Measurements from ENCODE around the gene ZNF532. TPM values are rescaled to one million over a fixed set of nuclear protein-coding genes. Genes with fewer than 3 reads are reported as not detected.

Gene ZNF532
- total and polyA plus RNA-seq, 2 donors from 2014 or later = 5.7 to 76.3 TPM

DNA sequence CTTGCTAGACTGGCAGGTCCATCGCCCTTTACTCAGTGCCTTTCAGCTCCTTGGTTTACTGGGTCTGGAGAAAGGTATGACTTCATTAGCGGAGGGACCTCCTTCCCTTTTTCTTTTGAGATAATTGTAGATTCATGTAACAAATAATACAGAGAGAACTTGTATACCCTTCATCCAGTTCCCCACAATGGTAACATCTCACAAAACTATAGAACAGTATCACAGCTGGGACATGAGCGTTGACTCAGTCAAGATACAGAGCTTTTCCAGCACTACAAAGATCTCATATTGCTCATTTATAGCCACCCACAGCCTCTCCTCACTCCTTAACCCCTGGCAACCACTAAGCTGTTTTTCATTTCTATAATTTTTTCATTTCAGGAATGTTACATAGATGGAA lies 59.8 kb downstream of the ZNF532 start:
- TF ChIP-seq, protein P1, sequence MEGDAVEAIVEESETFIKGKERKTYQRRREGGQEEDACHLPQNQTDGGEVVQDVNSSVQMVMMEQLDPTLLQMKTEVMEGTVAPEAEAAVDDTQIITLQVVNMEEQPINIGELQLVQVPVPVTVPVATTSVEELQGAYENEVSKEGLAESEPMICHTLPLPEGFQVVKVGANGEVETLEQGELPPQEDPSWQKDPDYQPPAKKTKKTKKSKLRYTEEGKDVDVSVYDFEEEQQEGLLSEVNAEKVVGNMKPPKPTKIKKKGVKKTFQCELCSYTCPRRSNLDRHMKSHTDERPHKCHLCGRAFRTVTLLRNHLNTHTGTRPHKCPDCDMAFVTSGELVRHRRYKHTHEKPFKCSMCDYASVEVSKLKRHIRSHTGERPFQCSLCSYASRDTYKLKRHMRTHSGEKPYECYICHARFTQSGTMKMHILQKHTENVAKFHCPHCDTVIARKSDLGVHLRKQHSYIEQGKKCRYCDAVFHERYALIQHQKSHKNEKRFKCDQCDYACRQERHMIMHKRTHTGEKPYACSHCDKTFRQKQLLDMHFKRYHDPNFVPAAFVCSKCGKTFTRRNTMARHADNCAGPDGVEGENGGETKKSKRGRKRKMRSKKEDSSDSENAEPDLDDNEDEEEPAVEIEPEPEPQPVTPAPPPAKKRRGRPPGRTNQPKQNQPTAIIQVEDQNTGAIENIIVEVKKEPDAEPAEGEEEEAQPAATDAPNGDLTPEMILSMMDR (IDR thresholded peaks at IDR 0.05; ENCODE audit: borderline replicate concordance, extremely low read depth, insufficient read depth) = no peak
- no peak for FAIRE-seq
- Histone ChIP-seq H3K36me3 (ENCODE audit: control insufficient read depth in 2 of 3, insufficient read depth in 3 of 3, low read length in 3 of 3) (peaks cover 0 to 2% (median 0%) of the 10 kb centered on the region in 3 donors), H3K9me3 (ENCODE audit: control insufficient read depth in 2 of 3, insufficient read depth in 1 of 3, low read length in 3 of 3) (peaks cover 0 to 6% (median 0%) of the 10 kb centered on the region in 3 donors), H3K27ac (ENCODE audit: low read depth in 2 of 2, low read length in 2 of 2) (no peak overlapping the region), H3K27me3 (ENCODE audit: control insufficient read depth, insufficient read depth, low read length) (no peaks in the 10 kb centered on the region), H3K4me3 (ENCODE audit: low read length in 3 of 3) (no peak overlapping the region), H3K9ac (ENCODE audit: low read length in 3 of 3) (no peak overlapping the region), H3K4me1 (ENCODE audit: control insufficient read depth in 2 of 3, insufficient read depth in 2 of 3, low read depth in 1 of 3, low read length in 3 of 3) (peaks cover 0 to 9% (median 7%) of the 10 kb centered on the region in 3 donors)
- DNase-seq = no peak
- intact Hi-C loops (cut with DNase I) = no loop called here

DNA sequence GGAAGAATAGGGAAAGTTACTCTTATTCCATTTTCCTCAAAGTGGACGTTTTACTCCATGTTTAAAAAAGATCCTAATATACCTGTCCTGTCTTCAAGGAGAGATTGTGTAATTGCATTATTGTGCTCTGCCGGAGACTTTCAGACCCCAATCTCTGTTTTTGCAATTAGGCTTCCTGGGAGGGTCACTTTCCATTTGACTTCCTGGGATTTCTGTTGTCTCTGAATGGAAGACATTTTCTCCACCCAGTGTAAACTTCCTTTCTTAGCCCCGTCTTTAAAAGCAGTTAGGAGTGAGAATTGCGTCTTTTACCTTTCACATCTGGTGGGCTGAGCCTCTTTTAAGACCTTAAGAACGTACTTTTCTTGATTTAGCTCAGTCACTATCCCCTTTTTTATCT lies 63.0 kb downstream of the ZNF532 start:
- Histone ChIP-seq H3K36me3 (ENCODE audit: control insufficient read depth in 2 of 3, insufficient read depth in 3 of 3, low read length in 3 of 3) (no peaks in the 10 kb centered on the region), H3K27me3 (ENCODE audit: control insufficient read depth, insufficient read depth, low read length) (no peaks in the 10 kb centered on the region), H3K4me1 (ENCODE audit: control insufficient read depth in 2 of 3, insufficient read depth in 2 of 3, low read depth in 1 of 3, low read length in 3 of 3) (peaks cover 0 to 9% (median 8%) of the 10 kb centered on the region in 3 donors), H3K9ac (ENCODE audit: low read length in 3 of 3) (no peak overlapping the region), H3K4me3 (ENCODE audit: low read length in 3 of 3) (no peak overlapping the region), H3K27ac (ENCODE audit: low read depth in 2 of 2, low read length in 2 of 2) (no peak overlapping the region), H3K9me3 (ENCODE audit: control insufficient read depth in 2 of 3, insufficient read depth in 1 of 3, low read length in 3 of 3) (peaks cover 0 to 6% (median 0%) of the 10 kb centered on the region in 3 donors)
- FAIRE-seq (no peak), DNase-seq (no peak)
- intact Hi-C loops (cut with DNase I) = no loop called here
- TF ChIP-seq, protein P1 (IDR thresholded peaks at IDR 0.05; ENCODE audit: borderline replicate concordance, extremely low read depth, insufficient read depth) = no peak

DNA sequence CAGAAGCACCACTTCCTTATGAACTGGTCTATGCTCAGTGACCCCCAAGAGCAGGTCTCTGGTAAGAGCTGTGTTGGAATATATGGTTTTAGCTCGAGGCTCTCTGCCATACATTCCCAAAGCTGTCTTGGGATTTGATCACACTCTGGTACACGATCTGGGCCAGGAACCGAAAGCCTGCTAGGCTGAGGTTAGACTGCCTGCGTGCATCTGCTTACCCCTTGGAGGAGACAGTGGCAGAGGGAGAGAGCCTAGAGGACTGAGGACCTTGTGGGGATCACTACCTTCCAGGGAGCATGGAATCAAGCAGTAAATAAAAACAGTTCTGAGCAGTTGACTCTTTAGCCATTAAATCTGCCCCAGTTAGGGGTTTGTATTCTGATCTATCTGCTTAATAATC lies 63.7 kb downstream of the ZNF532 start:
- H3K9me3 ChIP-seq (ENCODE audit: control insufficient read depth in 2 of 3, insufficient read depth in 1 of 3, low read length in 3 of 3) = peaks cover 0 to 6% (median 0%) of the 10 kb centered on the region in 3 donors
- FAIRE-seq (no peak), DNase-seq (no peak)
- H3K27ac ChIP-seq (ENCODE audit: low read depth in 2 of 2, low read length in 2 of 2) = no peak overlapping the region
- H3K9ac ChIP-seq (ENCODE audit: low read length in 3 of 3) = peak overlapping the region in 1 of 3 donors; percentile 1
- H3K4me3 ChIP-seq (ENCODE audit: low read length in 3 of 3) = no peak overlapping the region
- TF ChIP-seq, protein P1 (IDR thresholded peaks at IDR 0.05; ENCODE audit: borderline replicate concordance, extremely low read depth, insufficient read depth) = no peak
- H3K4me1 ChIP-seq (ENCODE audit: control insufficient read depth in 2 of 3, insufficient read depth in 2 of 3, low read depth in 1 of 3, low read length in 3 of 3) = peaks cover 0 to 9% (median 8%) of the 10 kb centered on the region in 3 donors
- no peaks in the 10 kb centered on the region for H3K27me3 ChIP-seq (ENCODE audit: control insufficient read depth, insufficient read depth, low read length)
- H3K36me3 ChIP-seq (ENCODE audit: control insufficient read depth in 2 of 3, insufficient read depth in 3 of 3, low read length in 3 of 3) = no peaks in the 10 kb centered on the region
- intact Hi-C loops (cut with DNase I) = no loop called here

GRCh38 chr18:58929206-58929605 lies 64.5 kb downstream of the ZNF532 start:
- Histone ChIP-seq H3K27ac (ENCODE audit: low read depth in 2 of 2, low read length in 2 of 2) (no peak overlapping the region), H3K4me3 (ENCODE audit: low read length in 3 of 3) (no peak overlapping the region), H3K4me1 (ENCODE audit: control insufficient read depth in 2 of 3, insufficient read depth in 2 of 3, low read depth in 1 of 3, low read length in 3 of 3) (peaks cover 0 to 9% (median 8%) of the 10 kb centered on the region in 3 donors), H3K9ac (ENCODE audit: low read length in 3 of 3) (no peak overlapping the region), H3K36me3 (ENCODE audit: control insufficient read depth in 2 of 3, insufficient read depth in 3 of 3, low read length in 3 of 3) (peaks cover 0 to under 1% (median 0%) of the 10 kb centered on the region in 3 donors), H3K9me3 (ENCODE audit: control insufficient read depth in 2 of 3, insufficient read depth in 1 of 3, low read length in 3 of 3) (peaks cover 0 to 4% (median 0%) of the 10 kb centered on the region in 3 donors), H3K27me3 (ENCODE audit: control insufficient read depth, insufficient read depth, low read length) (no peaks in the 10 kb centered on the region)
- FAIRE-seq (no peak), DNase-seq (no peak)
- intact Hi-C loops (cut with DNase I) = no loop called here
- TF ChIP-seq, protein P1 (IDR thresholded peaks at IDR 0.05; ENCODE audit: borderline replicate concordance, extremely low read depth, insufficient read depth) = no peak
